ENCODE measurements around the gene LRRC42.

DNA sequence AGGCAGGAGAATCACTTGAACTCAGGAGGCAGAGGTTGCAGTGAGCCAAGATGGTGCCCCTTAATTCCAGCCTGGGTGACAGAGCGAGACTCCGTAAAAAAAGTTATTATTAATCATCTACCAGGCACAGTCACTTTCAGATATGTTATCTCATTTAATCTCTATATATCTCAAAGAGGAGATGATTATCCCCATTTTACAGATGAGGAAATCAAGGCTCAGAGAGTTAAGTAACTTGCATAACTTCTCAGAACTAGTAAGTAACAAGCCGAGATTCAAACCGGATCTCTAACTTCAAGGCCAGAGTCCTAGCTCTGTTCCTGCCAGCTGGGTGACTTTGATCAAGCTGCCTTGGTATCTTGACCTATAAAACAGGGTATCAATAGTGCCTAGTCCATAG lies 34.7 kb upstream of the LRRC42 start:
- TF ChIP-seq TAF1 (IDR thresholded peaks at IDR 0.05; ENCODE audit: borderline replicate concordance, low read depth, low read length) (no peak), RFX5 (IDR thresholded peaks at IDR 0.05; ENCODE audit: low read depth, low read length) (no peak), IKZF1 (conservative IDR thresholded peaks at IDR 0.05) (no peak), POLR2AphosphoS5 (IDR thresholded peaks at IDR 0.05; ENCODE audit: low read length) (no peak), POLR2AphosphoS2 (IDR thresholded peaks at IDR 0.05; ENCODE audit: low read depth, low read length) (no peak), EZH2 (IDR thresholded peaks at IDR 0.05; ENCODE audit: borderline replicate concordance, control insufficient read depth, low read depth, low read length) (no peak)
- TF ChIP-seq, protein P1, sequence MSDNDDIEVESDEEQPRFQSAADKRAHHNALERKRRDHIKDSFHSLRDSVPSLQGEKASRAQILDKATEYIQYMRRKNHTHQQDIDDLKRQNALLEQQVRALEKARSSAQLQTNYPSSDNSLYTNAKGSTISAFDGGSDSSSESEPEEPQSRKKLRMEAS (IDR thresholded peaks at IDR 0.05; ENCODE audit: low read depth, low read length): no peak
- TF ChIP-seq, protein P2, sequence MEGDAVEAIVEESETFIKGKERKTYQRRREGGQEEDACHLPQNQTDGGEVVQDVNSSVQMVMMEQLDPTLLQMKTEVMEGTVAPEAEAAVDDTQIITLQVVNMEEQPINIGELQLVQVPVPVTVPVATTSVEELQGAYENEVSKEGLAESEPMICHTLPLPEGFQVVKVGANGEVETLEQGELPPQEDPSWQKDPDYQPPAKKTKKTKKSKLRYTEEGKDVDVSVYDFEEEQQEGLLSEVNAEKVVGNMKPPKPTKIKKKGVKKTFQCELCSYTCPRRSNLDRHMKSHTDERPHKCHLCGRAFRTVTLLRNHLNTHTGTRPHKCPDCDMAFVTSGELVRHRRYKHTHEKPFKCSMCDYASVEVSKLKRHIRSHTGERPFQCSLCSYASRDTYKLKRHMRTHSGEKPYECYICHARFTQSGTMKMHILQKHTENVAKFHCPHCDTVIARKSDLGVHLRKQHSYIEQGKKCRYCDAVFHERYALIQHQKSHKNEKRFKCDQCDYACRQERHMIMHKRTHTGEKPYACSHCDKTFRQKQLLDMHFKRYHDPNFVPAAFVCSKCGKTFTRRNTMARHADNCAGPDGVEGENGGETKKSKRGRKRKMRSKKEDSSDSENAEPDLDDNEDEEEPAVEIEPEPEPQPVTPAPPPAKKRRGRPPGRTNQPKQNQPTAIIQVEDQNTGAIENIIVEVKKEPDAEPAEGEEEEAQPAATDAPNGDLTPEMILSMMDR (IDR thresholded peaks at IDR 0.05 in 2 of 3, conservative IDR thresholded peaks at IDR 0.05 in 1 of 3; ENCODE audit: control insufficient read depth in 2 of 3, extremely low read depth in 1 of 3, insufficient read depth in 1 of 3, low read depth in 3 of 3, low read length in 3 of 3): no peak
- TF ChIP-seq, protein P3, sequence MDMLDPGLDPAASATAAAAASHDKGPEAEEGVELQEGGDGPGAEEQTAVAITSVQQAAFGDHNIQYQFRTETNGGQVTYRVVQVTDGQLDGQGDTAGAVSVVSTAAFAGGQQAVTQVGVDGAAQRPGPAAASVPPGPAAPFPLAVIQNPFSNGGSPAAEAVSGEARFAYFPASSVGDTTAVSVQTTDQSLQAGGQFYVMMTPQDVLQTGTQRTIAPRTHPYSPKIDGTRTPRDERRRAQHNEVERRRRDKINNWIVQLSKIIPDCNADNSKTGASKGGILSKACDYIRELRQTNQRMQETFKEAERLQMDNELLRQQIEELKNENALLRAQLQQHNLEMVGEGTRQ (IDR thresholded peaks at IDR 0.05; ENCODE audit: borderline replicate concordance, low read depth, low read length): no peak
- TF ChIP-seq, protein P4, sequence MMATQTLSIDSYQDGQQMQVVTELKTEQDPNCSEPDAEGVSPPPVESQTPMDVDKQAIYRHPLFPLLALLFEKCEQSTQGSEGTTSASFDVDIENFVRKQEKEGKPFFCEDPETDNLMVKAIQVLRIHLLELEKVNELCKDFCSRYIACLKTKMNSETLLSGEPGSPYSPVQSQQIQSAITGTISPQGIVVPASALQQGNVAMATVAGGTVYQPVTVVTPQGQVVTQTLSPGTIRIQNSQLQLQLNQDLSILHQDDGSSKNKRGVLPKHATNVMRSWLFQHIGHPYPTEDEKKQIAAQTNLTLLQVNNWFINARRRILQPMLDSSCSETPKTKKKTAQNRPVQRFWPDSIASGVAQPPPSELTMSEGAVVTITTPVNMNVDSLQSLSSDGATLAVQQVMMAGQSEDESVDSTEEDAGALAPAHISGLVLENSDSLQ (IDR thresholded peaks at IDR 0.05): no peak
- TF ChIP-seq, protein P5, sequence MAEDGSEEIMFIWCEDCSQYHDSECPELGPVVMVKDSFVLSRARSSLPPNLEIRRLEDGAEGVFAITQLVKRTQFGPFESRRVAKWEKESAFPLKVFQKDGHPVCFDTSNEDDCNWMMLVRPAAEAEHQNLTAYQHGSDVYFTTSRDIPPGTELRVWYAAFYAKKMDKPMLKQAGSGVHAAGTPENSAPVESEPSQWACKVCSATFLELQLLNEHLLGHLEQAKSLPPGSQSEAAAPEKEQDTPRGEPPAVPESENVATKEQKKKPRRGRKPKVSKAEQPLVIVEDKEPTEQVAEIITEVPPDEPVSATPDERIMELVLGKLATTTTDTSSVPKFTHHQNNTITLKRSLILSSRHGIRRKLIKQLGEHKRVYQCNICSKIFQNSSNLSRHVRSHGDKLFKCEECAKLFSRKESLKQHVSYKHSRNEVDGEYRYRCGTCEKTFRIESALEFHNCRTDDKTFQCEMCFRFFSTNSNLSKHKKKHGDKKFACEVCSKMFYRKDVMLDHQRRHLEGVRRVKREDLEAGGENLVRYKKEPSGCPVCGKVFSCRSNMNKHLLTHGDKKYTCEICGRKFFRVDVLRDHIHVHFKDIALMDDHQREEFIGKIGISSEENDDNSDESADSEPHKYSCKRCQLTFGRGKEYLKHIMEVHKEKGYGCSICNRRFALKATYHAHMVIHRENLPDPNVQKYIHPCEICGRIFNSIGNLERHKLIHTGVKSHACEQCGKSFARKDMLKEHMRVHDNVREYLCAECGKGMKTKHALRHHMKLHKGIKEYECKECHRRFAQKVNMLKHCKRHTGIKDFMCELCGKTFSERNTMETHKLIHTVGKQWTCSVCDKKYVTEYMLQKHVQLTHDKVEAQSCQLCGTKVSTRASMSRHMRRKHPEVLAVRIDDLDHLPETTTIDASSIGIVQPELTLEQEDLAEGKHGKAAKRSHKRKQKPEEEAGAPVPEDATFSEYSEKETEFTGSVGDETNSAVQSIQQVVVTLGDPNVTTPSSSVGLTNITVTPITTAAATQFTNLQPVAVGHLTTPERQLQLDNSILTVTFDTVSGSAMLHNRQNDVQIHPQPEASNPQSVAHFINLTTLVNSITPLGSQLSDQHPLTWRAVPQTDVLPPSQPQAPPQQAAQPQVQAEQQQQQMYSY (CRISPR knock-in tag; IDR thresholded peaks at IDR 0.05): no peak
